ENCODE results near the gene XCL2. TPM values are rescaled to one million over a fixed set of nuclear protein-coding genes. Genes with fewer than 3 reads are reported as not detected.

The XCL2 gene
- total and polyA plus RNA-seq, 10 of the 15 experiments (the other 5 are each of a cell fraction or from before 2014, with no cell fraction given): 0.50 to 299 (median 4.8) TPM

DNA sequence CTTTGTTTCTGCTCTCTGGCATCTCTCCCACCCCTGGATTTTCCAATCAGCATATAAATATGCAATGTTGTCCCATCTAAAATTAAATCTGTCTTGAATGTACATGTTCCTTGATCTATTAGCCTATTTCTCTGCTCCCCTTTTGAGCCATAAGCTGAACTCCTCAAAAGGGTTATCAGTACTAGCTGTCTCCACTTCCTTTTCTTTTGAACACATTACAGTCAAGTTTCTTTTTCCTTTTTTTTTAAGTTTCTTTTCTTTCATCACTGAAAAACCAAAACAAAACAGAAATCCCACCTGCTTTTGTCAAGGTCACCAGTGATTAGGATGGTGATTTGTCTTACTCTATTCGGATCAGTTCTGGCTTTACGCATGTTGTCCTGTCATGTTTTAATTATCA is 29.3 kb downstream of the XCL2 start (continued):
- TF ChIP-seq, protein P1, sequence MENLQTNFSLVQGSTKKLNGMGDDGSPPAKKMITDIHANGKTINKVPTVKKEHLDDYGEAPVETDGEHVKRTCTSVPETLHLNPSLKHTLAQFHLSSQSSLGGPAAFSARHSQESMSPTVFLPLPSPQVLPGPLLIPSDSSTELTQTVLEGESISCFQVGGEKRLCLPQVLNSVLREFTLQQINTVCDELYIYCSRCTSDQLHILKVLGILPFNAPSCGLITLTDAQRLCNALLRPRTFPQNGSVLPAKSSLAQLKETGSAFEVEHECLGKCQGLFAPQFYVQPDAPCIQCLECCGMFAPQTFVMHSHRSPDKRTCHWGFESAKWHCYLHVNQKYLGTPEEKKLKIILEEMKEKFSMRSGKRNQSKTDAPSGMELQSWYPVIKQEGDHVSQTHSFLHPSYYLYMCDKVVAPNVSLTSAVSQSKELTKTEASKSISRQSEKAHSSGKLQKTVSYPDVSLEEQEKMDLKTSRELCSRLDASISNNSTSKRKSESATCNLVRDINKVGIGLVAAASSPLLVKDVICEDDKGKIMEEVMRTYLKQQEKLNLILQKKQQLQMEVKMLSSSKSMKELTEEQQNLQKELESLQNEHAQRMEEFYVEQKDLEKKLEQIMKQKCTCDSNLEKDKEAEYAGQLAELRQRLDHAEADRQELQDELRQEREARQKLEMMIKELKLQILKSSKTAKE (IDR thresholded peaks at IDR 0.05; ENCODE audit: low read depth, poor library complexity, severe bottlenecking): no peak
- TF ChIP-seq ZBED1 (IDR thresholded peaks at IDR 0.05; ENCODE audit: borderline replicate concordance) (no peak), HDAC2 (IDR thresholded peaks at IDR 0.05) (no peak)

DNA sequence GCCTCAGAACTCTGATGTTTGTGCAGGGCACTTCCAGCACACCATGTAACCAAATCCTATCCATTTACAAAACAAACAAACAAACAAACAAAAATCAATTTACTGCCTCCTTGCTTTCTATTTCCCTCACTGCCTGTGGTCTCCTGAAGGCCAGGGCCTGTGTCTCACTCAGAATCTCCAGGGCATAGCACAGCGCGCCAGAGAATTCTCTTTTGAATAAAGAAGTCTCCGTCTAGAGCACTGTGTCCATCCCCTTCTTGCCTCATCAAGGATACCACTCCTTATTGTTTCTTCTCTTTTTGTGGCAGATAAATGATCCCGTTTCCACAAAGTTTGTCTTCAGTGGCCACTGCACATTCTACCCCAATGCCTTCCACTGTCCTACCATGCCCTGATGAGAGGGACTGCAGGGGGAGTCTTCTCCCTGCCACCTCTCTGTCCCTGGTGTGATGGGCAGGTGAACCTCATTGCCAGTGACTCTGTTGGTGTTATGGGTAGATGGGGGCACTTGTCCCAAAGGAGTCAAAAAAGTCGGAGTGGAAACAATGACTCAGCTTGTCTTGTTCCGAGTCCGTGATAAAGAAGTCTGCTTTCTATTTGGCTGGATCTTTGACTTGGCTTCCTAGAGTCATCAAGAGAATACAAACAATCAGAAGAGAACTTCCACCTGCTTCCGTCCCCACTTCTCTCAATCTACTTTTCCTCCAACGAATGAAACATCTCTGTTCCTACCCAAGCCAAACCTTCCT is 30.0 kb downstream of the XCL2 start:
- no peaks in the 10 kb centered on the region for H4K20me1 ChIP-seq (ENCODE audit: control insufficient read depth, insufficient read depth)
- DNase-seq (ENCODE audit: low read depth, low spot score) (no peak), FAIRE-seq (no peak), ATAC-seq (no peak)
- H3K27ac ChIP-seq (ENCODE audit: control insufficient read depth, insufficient read depth): no peak overlapping the region
- no TSS peak for BruUV-seq (replicated peaks)
- RAD21 ChIA-PET (ENCODE audit: unreplicated experiment): interaction anchor here (0.9 to 14.3 kb wide), 9 partner anchors 10 to 90 kb away, joined by 3 to 218 read pairs (median 5); partner anchors contain the start of gene XCL2
- H3K27me3 ChIP-seq (replicated peaks in 1 of 2; ENCODE audit: control insufficient read depth in 2 of 2, insufficient read depth in 2 of 2, low read length in 1 of 2): no peaks in the 10 kb centered on the region
- WGBS (ENCODE audit: insufficient coverage, insufficient replicate concordance, low lambda C conversion rate, missing lambda C conversion rate): 52% methylated on average over 9 of the region's 9 CpGs
- no peak for TF ChIP-seq CEBPB (IDR thresholded peaks at IDR 0.05; ENCODE audit: borderline replicate concordance in 1 of 2, low read depth in 2 of 2, low read length in 2 of 2)
- no peak for TF ChIP-seq NR2C2 (IDR thresholded peaks at IDR 0.05; ENCODE audit: borderline replicate concordance, control insufficient read depth, insufficient read length, low read depth)
- no peak for TF ChIP-seq SMC3 (IDR thresholded peaks at IDR 0.05; ENCODE audit: borderline replicate concordance, low read length)
- no peak overlapping the region for H3K9ac ChIP-seq (ENCODE audit: control insufficient read depth, insufficient read depth, low read length)
- no peaks in the 10 kb centered on the region for H3K36me3 ChIP-seq (ENCODE audit: control insufficient read depth in 2 of 2, insufficient read depth in 2 of 2, low read length in 1 of 2)
- H3K4me2 ChIP-seq (ENCODE audit: control insufficient read depth, insufficient read depth): no peak overlapping the region
- no peak overlapping the region for H3K4me3 ChIP-seq
- POLR2A ChIA-PET: interaction anchor here (0.6 to 1.2 kb wide), 4 partner anchors 39 to 65 kb away, joined by 3 to 5 read pairs (median 3); no protein-coding TSS in a partner anchor
- CTCF ChIA-PET: interaction anchor here (0.9 to 2.7 kb wide), 8 partner anchors 9 to 531 kb away, joined by 3 to 10 read pairs (median 4); no protein-coding TSS in a partner anchor
- intact Hi-C loops (cut with micrococcal nuclease; ENCODE audit: unreplicated experiment) (no loop called here), in situ Hi-C loops (cut with MboI) (no loop called here)
- H3K4me1 ChIP-seq (ENCODE audit: control insufficient read depth, insufficient read depth, low read length): peaks cover 16% of the 10 kb centered on the region
- SMC1A ChIA-PET (ENCODE audit: uncharacterized antibody, unreplicated experiment): interaction anchor here (0.7 to 14.3 kb wide), 11 partner anchors 8 to 89 kb away, joined by 3 to 257 read pairs (median 8); no protein-coding TSS in a partner anchor
- H3K79me2 ChIP-seq (ENCODE audit: control insufficient read depth, insufficient read depth, low read length): no peaks in the 10 kb centered on the region
- H3K9me3 ChIP-seq (replicated peaks; ENCODE audit: control insufficient read depth, insufficient read depth, low read length): no peaks in the 10 kb centered on the region
- no peak overlapping the region for H2AFZ ChIP-seq (ENCODE audit: control insufficient read depth, low read depth, low read length)
